Neural cell (in vitro differentiated cells): Measurements from ENCODE around the gene BTBD9. TPM values are rescaled to one million over a fixed set of nuclear protein-coding genes. Genes with fewer than 3 reads are reported as not detected.

Experiments used
- H2AFZ ChIP-seq: fragments of 200-600, 300-800 bp; sonication (generic), shearing (Covaris generic); 2 replicates; pipeline ENCODE4 v1.6.0; 2014; ENCODE audit warnings: low read depth, mild to moderate bottlenecking, antibody characterized with exemption, low read length, moderate library complexity
- H3F3A ChIP-seq: fragments of 200-600 bp; shearing (Covaris generic); 2 replicates; pipeline ENCODE4 v1.6.1; 2016; ENCODE audit warnings: mild to moderate bottlenecking, moderate library complexity, mixed read lengths, antibody characterized with exemption, low read length; ENCODE audit not compliant: insufficient read depth, poor library complexity, severe bottlenecking
- H3K27ac ChIP-seq: fragments of 200-600, 300-800 bp; sonication (generic), shearing (Covaris generic); 2 replicates; pipeline ENCODE4 v1.5.1; 2014; ENCODE audit warnings: mild to moderate bottlenecking, low read length, moderate library complexity
- H3K27me3 ChIP-seq: fragments of 300-800, 200-600 bp; sonication (generic), shearing (Covaris generic); 2 replicates; pipeline ENCODE4 v1.6.0; 2014; ENCODE audit warnings: mild to moderate bottlenecking, low read depth, low read length, moderate library complexity; ENCODE audit not compliant: insufficient read depth
- H3K36me3 ChIP-seq: fragments of 300-800, 200-600 bp; sonication (generic), shearing (Covaris generic); 2 replicates; pipeline ENCODE4 v1.5.1; 2014; ENCODE audit warnings: mild to moderate bottlenecking, antibody characterized with exemption, low read length, moderate library complexity; ENCODE audit not compliant: insufficient read depth
- H3K4me2 ChIP-seq: fragments of 300-800, 200-600 bp; sonication (generic), shearing (Covaris generic); 2 replicates; pipeline ENCODE4 v1.6.0; 2014; ENCODE audit warnings: mild to moderate bottlenecking, low read length
- H3K4me3 ChIP-seq: fragments of 300-800, 200-600 bp; sonication (generic), shearing (Covaris generic); 2 replicates; pipeline ENCODE4 v1.5.1; 2014; ENCODE audit warnings: mild to moderate bottlenecking, low read length, moderate library complexity
- H3K79me2 ChIP-seq: fragments of 200-600 bp; shearing (Covaris generic); replicated peaks from 2 replicates; pipeline ENCODE4 v1.6.0; 2014; ENCODE audit warnings: mild to moderate bottlenecking, low read length, moderate library complexity; ENCODE audit not compliant: insufficient read depth
- H3K9ac ChIP-seq: fragments of 300-800, 200-600 bp; sonication (generic), shearing (Covaris generic); 2 replicates; pipeline ENCODE4 v1.6.1; 2016; ENCODE audit warnings: mild to moderate bottlenecking, low read length, mixed read lengths
- H3K9me2 ChIP-seq: fragments of 200-600 bp; shearing (Covaris generic); 2 replicates; pipeline ENCODE4 v1.6.1; 2016; ENCODE audit warnings: mild to moderate bottlenecking, low read length, mixed read lengths; ENCODE audit not compliant: insufficient read depth
- H3K9me3 ChIP-seq: fragments of 200-600, 300-800 bp; sonication (generic), shearing (Covaris generic); 2 replicates; pipeline ENCODE4 v1.6.1; 2016; ENCODE audit warnings: mild to moderate bottlenecking, mixed run types, low read length, moderate library complexity, mixed read lengths
- H4K20me1 ChIP-seq: fragments of 200-600 bp; shearing (Covaris generic); 2 replicates; pipeline ENCODE4 v1.6.1; 2016; ENCODE audit warnings: mild to moderate bottlenecking, mixed run types; ENCODE audit not compliant: insufficient read depth
- EP300 ChIP-seq: fragments of 450-650 bp; conservative IDR thresholded peaks from 2 replicates; pipeline ENCODE4 v1.6.1; 2014; ENCODE audit warnings: antibody characterized with exemption, mild to moderate bottlenecking, moderate library complexity; ENCODE audit not compliant: poor library complexity, severe bottlenecking
- EZH2 ChIP-seq: fragments of 200-600, 300-800 bp; shearing (Covaris generic), sonication (generic); IDR thresholded peaks from 2 replicates; pipeline ENCODE4 v1.6.1; 2014; ENCODE audit warnings: antibody characterized with exemption, low read length, borderline replicate concordance, mild to moderate bottlenecking; ENCODE audit not compliant: insufficient read depth, poor library complexity, severe bottlenecking
- MXI1 ChIP-seq: fragments of 450-650 bp; conservative IDR thresholded peaks from 2 replicates; pipeline ENCODE4 v1.6.1; 2014; ENCODE audit warnings: antibody characterized with exemption, mild to moderate bottlenecking; ENCODE audit not compliant: poor library complexity, severe bottlenecking
- POLR2AphosphoS5 ChIP-seq: IDR thresholded peaks from 2 replicates; pipeline ENCODE4 v1.6.1; 2012
- RAD21 ChIP-seq: fragments of 450-650 bp; conservative IDR thresholded peaks from 2 replicates; pipeline ENCODE4 v1.6.1; 2014; ENCODE audit warnings: antibody characterized with exemption, mild to moderate bottlenecking, moderate library complexity
- SMC3 ChIP-seq: fragments of 450-650 bp; conservative IDR thresholded peaks from 2 replicates; pipeline ENCODE4 v1.6.1; 2014; ENCODE audit warnings: antibody characterized with exemption, mild to moderate bottlenecking, moderate library complexity; ENCODE audit not compliant: poor library complexity
- TAF1 ChIP-seq: IDR thresholded peaks from 2 replicates; pipeline ENCODE4 v1.6.1; 2012; ENCODE audit warnings: low read depth
- polyA plus RNA-seq: library from polyadenylated mRNA; depleted of rRNA; stranded (reverse); fragments of >200 nt; gene quantifications from 2 replicates; pipeline ENCODE4 v1.2.3, GENCODE V29; 2014
- TF ChIP-seq, protein P1 (sequence below): IDR thresholded peaks from 2 replicates; pipeline ENCODE4 v1.6.1; 2012; ENCODE audit warnings: borderline replicate concordance
- TF ChIP-seq, protein P2 (sequence below): fragments of 450-650 bp; IDR thresholded peaks from 2 replicates; pipeline ENCODE4 v1.5.1; 2014; ENCODE audit warnings: antibody characterized with exemption, mild to moderate bottlenecking, moderate library complexity; ENCODE audit not compliant: poor library complexity, severe bottlenecking

BTBD9 gene
- polyA plus RNA-seq, 1 donor from 2014 or later, result 6.2 TPM

DNA sequence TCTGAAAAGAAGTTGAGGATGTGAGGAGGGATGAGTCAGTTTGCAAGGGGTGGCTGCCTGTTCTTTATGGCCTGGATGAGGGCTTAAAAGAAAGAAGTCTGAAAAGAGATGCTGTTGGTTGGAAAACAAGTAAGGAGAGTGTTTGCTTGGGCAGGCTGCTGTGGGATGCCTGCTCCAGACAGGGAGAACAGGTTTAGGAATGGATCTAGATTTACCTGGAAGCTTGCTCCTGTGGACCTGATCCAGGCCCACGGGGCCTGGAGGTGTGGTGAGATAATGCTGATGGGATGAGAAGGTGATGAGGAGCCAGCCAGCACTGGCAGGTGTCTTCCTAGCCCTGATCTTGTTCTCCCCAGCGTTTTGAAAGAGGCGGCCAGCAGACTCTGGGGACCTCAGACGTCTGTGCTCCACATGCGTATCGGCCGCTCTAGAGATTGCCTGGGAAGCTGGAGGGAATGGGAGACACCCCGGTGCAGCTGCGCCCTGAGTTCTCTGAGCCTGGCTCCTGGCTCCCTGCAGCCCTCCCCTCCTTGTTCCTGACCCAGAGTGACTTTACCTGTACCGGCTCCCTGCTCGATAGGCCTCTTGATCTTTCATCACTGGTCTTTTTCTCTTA, 488.9 kb downstream of the BTBD9 start (continued):
- TF ChIP-seq SMC3, result no peak

DNA sequence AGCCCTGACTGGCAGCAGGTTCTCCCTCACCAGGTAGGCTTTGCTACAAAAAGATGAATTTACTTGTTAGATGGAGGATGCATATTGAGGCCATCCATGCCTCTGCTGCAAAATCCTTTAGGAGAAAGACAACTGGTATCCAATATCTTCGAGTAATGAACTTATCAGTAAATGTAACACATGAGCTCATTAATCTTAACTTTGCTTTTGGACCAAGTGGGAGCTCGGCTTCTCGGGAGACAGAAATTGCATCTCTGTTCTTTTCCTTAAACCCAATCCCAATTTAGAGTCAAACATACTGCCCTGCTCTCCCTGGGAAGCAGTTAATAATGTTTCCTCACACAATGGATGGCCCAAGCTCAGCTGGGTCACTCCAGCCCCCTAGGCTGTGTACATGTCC, 489.7 kb downstream of the BTBD9 start:
- no peaks in the 10 kb centered on the region for H3K36me3 ChIP-seq
- H3K27ac ChIP-seq, result no peak overlapping the region
- no peak overlapping the region for H3K4me3 ChIP-seq
- no peaks in the 10 kb centered on the region for H4K20me1 ChIP-seq
- no peaks in the 10 kb centered on the region for H3K27me3 ChIP-seq
- H2AFZ ChIP-seq, result no peak overlapping the region
- no peaks in the 10 kb centered on the region for H3K9me3 ChIP-seq
- H3F3A ChIP-seq, result no peaks in the 10 kb centered on the region
- H3K9ac ChIP-seq, result no peak overlapping the region
- H3K79me2 ChIP-seq, result no peaks in the 10 kb centered on the region
- TF ChIP-seq EP300 (no peak), TAF1 (no peak), SMC3 (no peak), EZH2 (no peak), POLR2AphosphoS5 (no peak), RAD21 (no peak), MXI1 (no peak)
- TF ChIP-seq, protein P1, sequence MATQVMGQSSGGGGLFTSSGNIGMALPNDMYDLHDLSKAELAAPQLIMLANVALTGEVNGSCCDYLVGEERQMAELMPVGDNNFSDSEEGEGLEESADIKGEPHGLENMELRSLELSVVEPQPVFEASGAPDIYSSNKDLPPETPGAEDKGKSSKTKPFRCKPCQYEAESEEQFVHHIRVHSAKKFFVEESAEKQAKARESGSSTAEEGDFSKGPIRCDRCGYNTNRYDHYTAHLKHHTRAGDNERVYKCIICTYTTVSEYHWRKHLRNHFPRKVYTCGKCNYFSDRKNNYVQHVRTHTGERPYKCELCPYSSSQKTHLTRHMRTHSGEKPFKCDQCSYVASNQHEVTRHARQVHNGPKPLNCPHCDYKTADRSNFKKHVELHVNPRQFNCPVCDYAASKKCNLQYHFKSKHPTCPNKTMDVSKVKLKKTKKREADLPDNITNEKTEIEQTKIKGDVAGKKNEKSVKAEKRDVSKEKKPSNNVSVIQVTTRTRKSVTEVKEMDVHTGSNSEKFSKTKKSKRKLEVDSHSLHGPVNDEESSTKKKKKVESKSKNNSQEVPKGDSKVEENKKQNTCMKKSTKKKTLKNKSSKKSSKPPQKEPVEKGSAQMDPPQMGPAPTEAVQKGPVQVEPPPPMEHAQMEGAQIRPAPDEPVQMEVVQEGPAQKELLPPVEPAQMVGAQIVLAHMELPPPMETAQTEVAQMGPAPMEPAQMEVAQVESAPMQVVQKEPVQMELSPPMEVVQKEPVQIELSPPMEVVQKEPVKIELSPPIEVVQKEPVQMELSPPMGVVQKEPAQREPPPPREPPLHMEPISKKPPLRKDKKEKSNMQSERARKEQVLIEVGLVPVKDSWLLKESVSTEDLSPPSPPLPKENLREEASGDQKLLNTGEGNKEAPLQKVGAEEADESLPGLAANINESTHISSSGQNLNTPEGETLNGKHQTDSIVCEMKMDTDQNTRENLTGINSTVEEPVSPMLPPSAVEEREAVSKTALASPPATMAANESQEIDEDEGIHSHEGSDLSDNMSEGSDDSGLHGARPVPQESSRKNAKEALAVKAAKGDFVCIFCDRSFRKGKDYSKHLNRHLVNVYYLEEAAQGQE, result no peak
- TF ChIP-seq, protein P2, sequence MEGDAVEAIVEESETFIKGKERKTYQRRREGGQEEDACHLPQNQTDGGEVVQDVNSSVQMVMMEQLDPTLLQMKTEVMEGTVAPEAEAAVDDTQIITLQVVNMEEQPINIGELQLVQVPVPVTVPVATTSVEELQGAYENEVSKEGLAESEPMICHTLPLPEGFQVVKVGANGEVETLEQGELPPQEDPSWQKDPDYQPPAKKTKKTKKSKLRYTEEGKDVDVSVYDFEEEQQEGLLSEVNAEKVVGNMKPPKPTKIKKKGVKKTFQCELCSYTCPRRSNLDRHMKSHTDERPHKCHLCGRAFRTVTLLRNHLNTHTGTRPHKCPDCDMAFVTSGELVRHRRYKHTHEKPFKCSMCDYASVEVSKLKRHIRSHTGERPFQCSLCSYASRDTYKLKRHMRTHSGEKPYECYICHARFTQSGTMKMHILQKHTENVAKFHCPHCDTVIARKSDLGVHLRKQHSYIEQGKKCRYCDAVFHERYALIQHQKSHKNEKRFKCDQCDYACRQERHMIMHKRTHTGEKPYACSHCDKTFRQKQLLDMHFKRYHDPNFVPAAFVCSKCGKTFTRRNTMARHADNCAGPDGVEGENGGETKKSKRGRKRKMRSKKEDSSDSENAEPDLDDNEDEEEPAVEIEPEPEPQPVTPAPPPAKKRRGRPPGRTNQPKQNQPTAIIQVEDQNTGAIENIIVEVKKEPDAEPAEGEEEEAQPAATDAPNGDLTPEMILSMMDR, result no peak
- no peaks in the 10 kb centered on the region for H3K9me2 ChIP-seq
- H3K4me2 ChIP-seq, result no peak overlapping the region

DNA sequence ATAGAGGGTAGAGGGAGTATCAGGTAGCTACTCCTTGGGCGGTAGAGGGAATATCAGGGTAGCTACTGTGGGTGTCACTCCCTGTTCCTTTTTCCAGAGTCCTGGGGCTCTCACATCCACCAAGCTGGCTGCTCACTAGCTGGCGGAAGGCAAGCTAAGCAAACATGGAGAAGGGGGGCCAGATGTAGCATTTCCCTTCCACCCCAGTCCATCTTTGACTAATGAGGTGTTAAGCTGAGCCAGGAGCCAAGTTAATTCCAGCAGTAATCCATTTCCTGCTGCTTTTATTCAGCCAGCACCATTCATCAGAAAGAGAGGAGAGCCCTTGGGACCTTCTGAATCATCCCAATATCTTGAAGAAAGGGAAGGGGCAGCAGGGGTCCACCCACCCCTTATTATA, 490.2 kb downstream of the BTBD9 start:
- H3K4me3 ChIP-seq, result no peak overlapping the region
- H3F3A ChIP-seq, result no peaks in the 10 kb centered on the region
- no peaks in the 10 kb centered on the region for H3K9me2 ChIP-seq
- H3K79me2 ChIP-seq, result no peaks in the 10 kb centered on the region
- no peak overlapping the region for H2AFZ ChIP-seq
- H3K9ac ChIP-seq, result no peak overlapping the region
- H3K36me3 ChIP-seq, result no peaks in the 10 kb centered on the region
- no peaks in the 10 kb centered on the region for H3K9me3 ChIP-seq
- H3K4me2 ChIP-seq, result no peak overlapping the region
- TF ChIP-seq POLR2AphosphoS5 (no peak), SMC3 (no peak), EZH2 (no peak)
- TF ChIP-seq, protein P1, result no peak
- no peak overlapping the region for H3K27ac ChIP-seq
- no peaks in the 10 kb centered on the region for H3K27me3 ChIP-seq
- H4K20me1 ChIP-seq, result no peaks in the 10 kb centered on the region
